H1 (cell line): Measurements from ENCODE around the gene TRMT10B. TPM values are rescaled to one million over a fixed set of nuclear protein-coding genes. Genes with fewer than 3 reads are reported as not detected.

ENCODE experiments used
- CTCF ChIA-PET: fragments of 300-600 bp; sonication (Branson Sonifier 250); formaldehyde crosslinking; loops from one replicate; lab custom pipeline; 2021; ENCODE audit not compliant: partially characterized antibody; lab: Charles Lee
- POLR2A ChIA-PET: fragments of 300-600 bp; sonication (Branson Sonifier 250); formaldehyde crosslinking; loops from one replicate; lab custom pipeline; 2021; ENCODE audit warnings: inconsistent platforms; ENCODE audit not compliant: partially characterized antibody; lab: Charles Lee
- DNase-seq, 2 experiments: peaks; one replicate each; pipeline versions ENCODE4 v3.0.0 to v3.0.0-alpha.2; 2010 to 2022; ENCODE audit warnings: low spot score in 2 of 2, low read depth in 1 of 2, mixed read lengths in 1 of 2
- FAIRE-seq: peaks from 2 replicates; lab custom pipeline; 2011; peaks lifted over from hg19 to GRCh38; lab: Jason Lieb, UNC
- H2AFZ ChIP-seq: 2 replicates; pipeline ENCODE4 v1.8.1; 2012; ENCODE audit warnings: low read length, inconsistent platforms
- H2AK5ac ChIP-seq: 2 replicates; pipeline ENCODE4 v1.6.1; 2013; ENCODE audit warnings: low read depth, low read length
- H2BK120ac ChIP-seq: replicated peaks from 2 replicates; pipeline ENCODE3; 2013; ENCODE audit warnings: low read depth, low read length, inconsistent platforms
- H2BK12ac ChIP-seq: 2 replicates; pipeline ENCODE4 v1.6.1; 2013; ENCODE audit warnings: low read depth, low read length
- H2BK15ac ChIP-seq: 2 replicates; pipeline ENCODE4 v1.6.1; 2013; ENCODE audit warnings: low read length
- H2BK20ac ChIP-seq: 2 replicates; pipeline ENCODE4 v1.6.1; 2013; ENCODE audit warnings: low read length
- H2BK5ac ChIP-seq: 2 replicates; pipeline ENCODE4 v1.6.1; 2013; ENCODE audit warnings: low read depth, low read length
- H3K14ac ChIP-seq: 2 replicates; pipeline ENCODE4 v1.6.1; 2013; ENCODE audit warnings: inconsistent platforms; ENCODE audit not compliant: insufficient read length
- H3K18ac ChIP-seq: 2 replicates; pipeline ENCODE4 v1.6.1; 2013; ENCODE audit warnings: low read length; ENCODE audit errors: extremely low read depth
- H3K23ac ChIP-seq: 2 replicates; pipeline ENCODE4 v1.6.1; 2013; ENCODE audit warnings: inconsistent platforms; ENCODE audit not compliant: insufficient read length
- H3K23me2 ChIP-seq: 2 replicates; pipeline ENCODE4 v1.6.1; 2013; ENCODE audit warnings: low read depth, low read length
- H3K27ac ChIP-seq: 2 replicates; pipeline ENCODE4 v1.6.1; 2011; ENCODE audit warnings: low read depth, low read length, inconsistent platforms
- H3K27me3 ChIP-seq, 4 experiments: replicated peaks in 1 of 4; 1 replicate in 1 of 4; 2 replicates in 3 of 4; pipeline versions ENCODE4 v1.6.1 to v1.8.1; 2011 to 2013; ENCODE audit warnings: low read length in 3 of 4, mild to moderate bottlenecking in 3 of 4, inconsistent platforms in 2 of 4, mixed read lengths in 2 of 4, moderate library complexity in 1 of 4; ENCODE audit not compliant: control insufficient read depth in 3 of 4, insufficient read depth in 3 of 4; ENCODE audit errors: extremely low read depth in 1 of 4
- H3K36me3 ChIP-seq, 4 experiments: 2 replicates each; pipeline versions ENCODE4 v1.6.1 to v1.8.1; 2011 to 2013; ENCODE audit warnings: mild to moderate bottlenecking in 4 of 4, low read length in 3 of 4, moderate library complexity in 2 of 4, control low read depth in 1 of 4, inconsistent platforms in 1 of 4; ENCODE audit not compliant: insufficient read depth in 4 of 4, control insufficient read depth in 2 of 4
- H3K4ac ChIP-seq: replicated peaks from 2 replicates; pipeline ENCODE3; 2013; ENCODE audit warnings: low read length, low read depth, mixed read lengths, inconsistent platforms; ENCODE audit not compliant: insufficient read length
- H3K4me1 ChIP-seq, 4 experiments: replicated peaks in 1 of 4; 1 replicate in 1 of 4; 2 replicates in 3 of 4; pipeline versions ENCODE4 v1.6.1 to v1.8.1; 2011 to 2013; ENCODE audit warnings: low read length in 3 of 4, inconsistent platforms in 2 of 4, mixed read lengths in 1 of 4; ENCODE audit not compliant: insufficient read depth in 4 of 4, control insufficient read depth in 3 of 4
- H3K4me2 ChIP-seq, 2 experiments: 2 replicates each; pipeline versions ENCODE4 v1.6.1 to v1.8.1; 2011 to 2013; ENCODE audit warnings: low read depth in 2 of 2, low read length in 2 of 2, control low read depth in 1 of 2, inconsistent platforms in 1 of 2, mild to moderate bottlenecking in 1 of 2; ENCODE audit not compliant: insufficient read depth in 1 of 2
- H3K4me3 ChIP-seq, 4 experiments: fragments of 200-600, 300-600 bp in 1 of 4; sonication (generic), shearing (Covaris generic), sonication (Bioruptor Twin) in 1 of 4; 2 replicates each; pipeline versions ENCODE4 v1.5.1 to v1.8.1; 2011 to 2016; ENCODE audit warnings: low read length in 4 of 4, low read depth in 3 of 4, control low read depth in 2 of 4, inconsistent platforms in 2 of 4, mild to moderate bottlenecking in 2 of 4, mixed read lengths in 1 of 4, moderate library complexity in 1 of 4; ENCODE audit not compliant: insufficient read depth in 2 of 4; ENCODE audit errors: extremely low read depth in 1 of 4
- H3K56ac ChIP-seq: replicated peaks from 2 replicates; pipeline ENCODE3; 2013; ENCODE audit warnings: low read depth, mild to moderate bottlenecking, mixed read lengths, low read length, inconsistent platforms; ENCODE audit not compliant: insufficient read length
- H3K79me1 ChIP-seq: 2 replicates; pipeline ENCODE4 v1.6.1; 2013; ENCODE audit warnings: low read depth, low read length, control low read depth
- H3K79me2 ChIP-seq, 2 experiments: 2 replicates each; pipeline versions ENCODE4 v1.6.1 to v1.8.1; 2012 to 2013; ENCODE audit warnings: low read length in 2 of 2, mild to moderate bottlenecking in 2 of 2, inconsistent platforms in 1 of 2; ENCODE audit not compliant: insufficient read depth in 2 of 2, control insufficient read depth in 1 of 2
- H3K9ac ChIP-seq, 4 experiments: replicated peaks in 1 of 4; 1 replicate in 1 of 4; 2 replicates in 3 of 4; pipeline versions ENCODE4 v1.6.1 to v1.8.1; 2011 to 2013; ENCODE audit warnings: low read depth in 3 of 4, low read length in 3 of 4, control low read depth in 2 of 4, mild to moderate bottlenecking in 2 of 4, moderate library complexity in 2 of 4, inconsistent platforms in 1 of 4; ENCODE audit errors: extremely low read depth in 1 of 4
- H3K9me3 ChIP-seq, 2 experiments: 2 replicates each; pipeline versions ENCODE4 v1.6.1 to v1.8.1; 2012 to 2013; ENCODE audit warnings: mild to moderate bottlenecking in 2 of 2, moderate library complexity in 2 of 2, control low read depth in 1 of 2, inconsistent platforms in 1 of 2, low read depth in 1 of 2, low read length in 1 of 2, mixed read lengths in 1 of 2; ENCODE audit not compliant: insufficient read depth in 2 of 2
- H4K20me1 ChIP-seq, 2 experiments: replicated peaks in 1 of 2; 2 replicates each; pipeline versions ENCODE3 to v1.8.1; 2011 to 2013; ENCODE audit warnings: inconsistent platforms in 2 of 2, low read length in 2 of 2, mild to moderate bottlenecking in 1 of 2; ENCODE audit not compliant: insufficient read depth in 2 of 2, control insufficient read depth in 1 of 2
- H4K5ac ChIP-seq: 2 replicates; pipeline ENCODE4 v1.6.1; 2013; ENCODE audit warnings: low read length, low read depth, mixed read lengths, inconsistent platforms; ENCODE audit not compliant: insufficient read length
- H4K8ac ChIP-seq: 2 replicates; pipeline ENCODE4 v1.8.0; 2013; ENCODE audit warnings: mild to moderate bottlenecking, moderate library complexity, low read length, inconsistent platforms; ENCODE audit not compliant: insufficient read depth; ENCODE audit errors: extremely low read depth
- H4K91ac ChIP-seq: replicated peaks from 2 replicates; pipeline ENCODE3; 2013; ENCODE audit warnings: low read length, mixed read lengths, inconsistent platforms; ENCODE audit not compliant: insufficient read length
- CHD2 ChIP-seq: IDR thresholded peaks from 2 replicates; pipeline ENCODE4 v1.6.1; 2012; ENCODE audit warnings: low read length, improper control_type of control experiment
- GABPA ChIP-seq: IDR thresholded peaks from 2 replicates; pipeline ENCODE4 v1.6.1; 2011; ENCODE audit warnings: mild to moderate bottlenecking, low read length, moderate library complexity, borderline replicate concordance; ENCODE audit not compliant: insufficient read depth
- HDAC2 ChIP-seq, 2 experiments: fragments of 300-600 bp in 1 of 2; sonication (generic) in 1 of 2; IDR thresholded peaks; 2 replicates each; pipeline ENCODE4 v1.6.1; 2011 to 2012; ENCODE audit warnings: low read depth in 2 of 2, low read length in 2 of 2, mild to moderate bottlenecking in 2 of 2, moderate library complexity in 2 of 2, borderline replicate concordance in 1 of 2, inconsistent platforms in 1 of 2
- KDM4A ChIP-seq: IDR thresholded peaks from one replicate; pipeline ENCODE4 v1.7.1; 2012; ENCODE audit warnings: low read depth, mild to moderate bottlenecking, moderate library complexity, low read length, inconsistent platforms; ENCODE audit not compliant: severe bottlenecking
- KDM5A ChIP-seq: fragments of 200-600 bp; IDR thresholded peaks from 2 replicates; pipeline ENCODE4 v1.7.1; 2012; ENCODE audit warnings: mild to moderate bottlenecking, low read length, inconsistent platforms, mixed read lengths
- POLR2AphosphoS5 ChIP-seq: IDR thresholded peaks from 2 replicates; pipeline ENCODE4 v1.6.1; 2011; ENCODE audit warnings: low read depth, low read length
- SIX5 ChIP-seq: IDR thresholded peaks from 2 replicates; pipeline ENCODE4 v1.6.1; 2011; ENCODE audit warnings: mild to moderate bottlenecking, low read depth, low read length
- TAF1 ChIP-seq: IDR thresholded peaks from 2 replicates; pipeline ENCODE4 v1.6.1; 2011; ENCODE audit warnings: mild to moderate bottlenecking, low read depth, low read length
- WGBS, 2 experiments: shearing (Covaris generic) in 1 of 2; methylation state at CpG; one replicate each; pipeline versions ENCODE4 v1.1.6 to v1.1.7; 2013 to 2015; ENCODE audit warnings: low lambda C conversion rate in 2 of 2, mixed read lengths in 2 of 2, inconsistent platforms in 1 of 2, low coverage in 1 of 2, missing lambda C conversion rate in 1 of 2; ENCODE audit not compliant: insufficient replicate concordance in 2 of 2, insufficient coverage in 1 of 2, insufficient read length in 1 of 2; ENCODE audit errors: extremely low coverage in 1 of 2, missing lambda C conversion rate in 1 of 2; 5-methylcytosine and 5-hydroxymethylcytosine counted together
- long read RNA-seq, 2 experiments: library from RNA in 1 of 2; library from capped mRNA in 1 of 2; stranded (forward); transcript quantifications; one replicate each; pipeline ENCODE4 v2.0.0, GENCODE V29; 2021; ENCODE audit warnings: inconsistent platforms in 1 of 2
- polyA minus RNA-seq, 3 experiments: library from RNA; depleted of rRNA, polyadenylated mRNA; stranded (reverse); fragments of >200 nt; gene quantifications; 1 replicate in 2 of 3; 2 replicates in 1 of 3; pipeline ENCODE4 v1.2.3, GENCODE V29; 2011
- polyA plus RNA-seq, 7 experiments: library from polyadenylated mRNA; depleted of rRNA in 3 of 7; stranded (reverse) in 5 of 7; unstranded in 2 of 7; fragments of >200 nt in 5 of 7; fragments of 200-250 nt in 2 of 7; gene quantifications; 1 replicate in 5 of 7; 2 replicates in 1 of 7; 4 replicates in 1 of 7; pipeline versions ENCODE4 v1.2.1 to v1.2.3, GENCODE V29; 2011 to 2013; ENCODE audit warnings: missing spikeins in 2 of 7, mixed read lengths in 2 of 7
- total RNA-seq: library from RNA; stranded (reverse); fragmentation: NEBNext Ultra II Directional; extraction: Animal tissue kit (Norgen Biotek cat#: 25700); gene quantifications from 2 replicates; pipeline ENCODE4 v1.2.1, GENCODE V29; 2021

Gene TRMT10B
- total RNA-seq (4.5 and 6.2 TPM in 2 replicates), polyA plus RNA-seq (2011; rRNA removed) (2.0 and 2.4 TPM in 2 replicates), polyA minus RNA-seq (2011; rRNA and poly(A)+ RNA removed) (2.2 TPM in 2 replicates)
- 3.5 TPM for polyA plus RNA-seq (2011; cell fraction: cytosol; rRNA removed)
- 3.2 TPM for polyA plus RNA-seq (2011; cell fraction: nucleus; rRNA removed)
- 6.0 to 7.1 TPM (median 6.3 TPM) in 4 replicates for polyA plus RNA-seq (2012, experiment 1 of 2)
- 0.59 TPM for polyA plus RNA-seq (2012, experiment 2 of 2)
- polyA plus RNA-seq (2013, experiment 1 of 2), result 5.4 TPM
- 5.0 TPM for polyA plus RNA-seq (2013, experiment 2 of 2)
- polyA minus RNA-seq (2011; cell fraction: cytosol; rRNA and poly(A)+ RNA removed), result 1.2 TPM
- 6.1 TPM for polyA minus RNA-seq (2011; cell fraction: nucleus; rRNA and poly(A)+ RNA removed)
- long read RNA-seq, experiment 1, partial matches to known transcripts, result 2 of 4 reads
- long read RNA-seq, experiment 1, other reads (novel, unspliced or antisense), result 1 of 4 reads
- long read RNA-seq, experiment 2, transcript TRMT10B-201 (9 exons, 2,281 nt), result major isoform, 5 of 11 reads
- long read RNA-seq, experiment 2, partial matches to known transcripts, result 1 of 11 reads
- long read RNA-seq, experiment 2, other reads (novel, unspliced or antisense), result 5 of 11 reads

GRCh38 chr9:37753489-37754190 is at the start of gene TRMT10B:
Gene TRMT10B, plus strand, starts transcription at chr9:37753805. Its CDS starts 8,127 bp downstream, at chr9:37761932.
- Histone ChIP-seq H3K9ac (peak within 1 kb of the TSS; percentile 9 to 68 (median 48); a peak in 5 of 7 replicates), H4K8ac (peak within 1 kb of the TSS; percentile 88), H2BK5ac (peak within 1 kb of the TSS; percentile 76), H2AK5ac (no peak within 1 kb of the TSS; the same call in 1 of the 2 replicates), H3K27ac (no peak within 1 kb of the TSS), H3K23ac (no peak within 1 kb of the TSS), H2BK120ac (no peak within 1 kb of the TSS), H3K27me3 (no peaks in the 10 kb centered on the region), H3K36me3 (no peaks in the 10 kb centered on the region), H2BK20ac (no peak within 1 kb of the TSS), H4K5ac (peak within 1 kb of the TSS; percentile 71), H3K9me3 (no peaks in the 10 kb centered on the region), H3K14ac (no peak within 1 kb of the TSS), H2AFZ (peak within 1 kb of the TSS; percentile 86), H3K4ac (peak within 1 kb of the TSS; percentile 90), H2BK15ac (no peak within 1 kb of the TSS), H3K4me1 (peaks cover 0 to 5% (median 1%) of the 10 kb centered on the region in 4 experiments; a peak in 4 of 7 replicates), H3K4me3 (peak within 1 kb of the TSS; percentile 72 to 89 (median 86)), H3K56ac (peak within 1 kb of the TSS; percentile 62), H3K79me2 (no peaks in the 10 kb centered on the region), H3K23me2 (peaks cover 4% of the 10 kb centered on the region; the same call in 1 of the 2 replicates), H3K79me1 (no peaks in the 10 kb centered on the region), H4K91ac (peak within 1 kb of the TSS; percentile 51), H3K4me2 (peak within 1 kb of the TSS; percentile 73 to 77), H4K20me1 (no peaks in the 10 kb centered on the region), H2BK12ac (no peak within 1 kb of the TSS), H3K18ac (peak within 1 kb of the TSS; percentile 62; the same call in 1 of the 2 replicates)
- WGBS, 2 experiments, result 5% methylated on average over 37 of the region's 40 CpGs; no CpG with 5 or more reads in 1 of the 2 experiments
- FAIRE-seq (no peak), DNase-seq (peak in 1 of 2 experiments; percentile 82)
- POLR2A ChIA-PET, result interaction anchor here (1.0 to 1.5 kb wide), 2 partner anchors 31 to 47 kb away, joined by 3 to 6 read pairs; partner anchors contain the start of genes DCAF10 and EXOSC3
- CTCF ChIA-PET, result interaction anchor here (1.5 kb wide), 1 partner anchor 31 kb away, joined by 3 read pairs; the partner anchor contains the start of gene EXOSC3
- peak; percentile 81 for TF ChIP-seq KDM4A
- no peak for TF ChIP-seq KDM5A
- TF ChIP-seq TAF1, result 0 out of 2 replicates have a peak, but pooled peaks have one; percentile 18
- peak in 1 of 2 experiments; percentile 86; a peak in 2 of 4 replicates for TF ChIP-seq HDAC2 (IDR thresholded peaks at IDR 0.05; ENCODE audit: borderline replicate concordance in 1 of 2, low read depth in 2 of 2, low read length in 2 of 2)
- TF ChIP-seq CHD2, result no peak
- TF ChIP-seq SIX5, result peak; percentile 51
- peak; percentile 64; the same call in 1 of the 2 replicates for TF ChIP-seq GABPA
- peak; percentile 42; the same call in 1 of the 2 replicates for TF ChIP-seq POLR2AphosphoS5
